ENCODE results near the gene IL17RA.

IL17RA gene

GRCh38 chr22:17114898-17115235, 30.1 kb downstream of the IL17RA start:
- H2AK5ac ChIP-seq (ENCODE audit: low read length): no peak overlapping the region
- H3K23ac ChIP-seq (ENCODE audit: low read length): peak overlapping the region; percentile 67
- H2BK120ac ChIP-seq (ENCODE audit: low read depth, low read length): no peak overlapping the region
- H3K4me1 ChIP-seq (ENCODE audit: control insufficient read depth, low read depth, low read length): peaks cover 15% of the 10 kb centered on the region
- H2BK5ac ChIP-seq (ENCODE audit: low read length): no peak overlapping the region
- no peak overlapping the region for H3K4me3 ChIP-seq (ENCODE audit: low read length)
- H3K9ac ChIP-seq (ENCODE audit: low read length): no peak overlapping the region
- H3K79me1 ChIP-seq (ENCODE audit: low read length): no peaks in the 10 kb centered on the region
- no peak overlapping the region for H4K8ac ChIP-seq (ENCODE audit: low read depth, low read length)
- H3K27ac ChIP-seq (ENCODE audit: low read depth, low read length): no peak overlapping the region
- no peak overlapping the region for H3K56ac ChIP-seq (ENCODE audit: low read length)
- no peaks in the 10 kb centered on the region for H3K79me2 ChIP-seq (ENCODE audit: control insufficient read depth, insufficient read depth, low read length)
- no peak overlapping the region for H3K4me2 ChIP-seq (ENCODE audit: low read length)
- H3K36me3 ChIP-seq (ENCODE audit: control insufficient read depth, insufficient read depth, low read length): no peaks in the 10 kb centered on the region
- H4K5ac ChIP-seq (ENCODE audit: low read length): no peak overlapping the region
- H3K27me3 ChIP-seq (ENCODE audit: insufficient read depth, low read length, poor library complexity): no peaks in the 10 kb centered on the region
- H3K4ac ChIP-seq (ENCODE audit: low read depth, low read length): no peak overlapping the region
- DNase-seq: no peak
- H3K18ac ChIP-seq (ENCODE audit: low read length): no peak overlapping the region
- WGBS (ENCODE audit: extremely low coverage, insufficient coverage, low lambda C conversion rate): no CpG with 5 or more reads among the region's 9 CpGs
- no peak overlapping the region for H2BK15ac ChIP-seq (replicated peaks; ENCODE audit: low read depth)

DNA sequence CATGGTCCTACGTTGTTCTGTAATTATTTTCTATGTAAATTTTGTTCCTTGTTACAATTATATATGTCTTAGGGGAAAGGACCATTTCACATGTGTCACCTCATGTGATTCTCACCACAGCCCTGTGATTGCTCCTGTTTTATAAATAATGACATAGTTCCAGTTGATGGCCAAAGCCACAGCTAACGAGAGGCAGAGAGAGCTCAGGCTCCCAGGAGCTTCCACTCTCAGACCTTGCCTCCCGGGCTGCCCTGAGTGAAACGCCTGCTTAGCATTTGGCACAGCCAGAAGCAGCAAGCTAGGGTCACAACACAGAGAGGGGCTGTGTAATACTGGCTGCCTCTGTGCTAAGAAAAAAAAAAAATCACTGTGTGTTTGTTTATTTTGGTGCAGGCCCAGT, 30.4 kb downstream of the IL17RA start:
- no peak overlapping the region for H2AK5ac ChIP-seq (ENCODE audit: low read length)
- no peaks in the 10 kb centered on the region for H3K79me2 ChIP-seq (ENCODE audit: control insufficient read depth, insufficient read depth, low read length)
- WGBS (ENCODE audit: extremely low coverage, insufficient coverage, low lambda C conversion rate): no CpG with 5 or more reads among the region's 4 CpGs
- peaks cover 15% of the 10 kb centered on the region for H3K4me1 ChIP-seq (ENCODE audit: control insufficient read depth, low read depth, low read length)
- no peak overlapping the region for H3K23ac ChIP-seq (ENCODE audit: low read length)
- no peak overlapping the region for H4K8ac ChIP-seq (ENCODE audit: low read depth, low read length)
- no peak overlapping the region for H2BK5ac ChIP-seq (ENCODE audit: low read length)
- no peak overlapping the region for H3K56ac ChIP-seq (ENCODE audit: low read length)
- H4K5ac ChIP-seq (ENCODE audit: low read length): no peak overlapping the region
- no peak overlapping the region for H3K9ac ChIP-seq (ENCODE audit: low read length)
- H3K36me3 ChIP-seq (ENCODE audit: control insufficient read depth, insufficient read depth, low read length): no peaks in the 10 kb centered on the region
- H3K4ac ChIP-seq (ENCODE audit: low read depth, low read length): no peak overlapping the region
- no peaks in the 10 kb centered on the region for H3K79me1 ChIP-seq (ENCODE audit: low read length)
- H3K4me3 ChIP-seq (ENCODE audit: low read length): no peak overlapping the region
- no peak overlapping the region for H2BK120ac ChIP-seq (ENCODE audit: low read depth, low read length)
- H2BK15ac ChIP-seq (replicated peaks; ENCODE audit: low read depth): no peak overlapping the region
- H3K27me3 ChIP-seq (ENCODE audit: insufficient read depth, low read length, poor library complexity): no peaks in the 10 kb centered on the region
- DNase-seq: no peak
- H3K27ac ChIP-seq (ENCODE audit: low read depth, low read length): no peak overlapping the region
- no peak overlapping the region for H3K18ac ChIP-seq (ENCODE audit: low read length)
- no peak overlapping the region for H3K4me2 ChIP-seq (ENCODE audit: low read length)

- no peak overlapping the region for H4K5ac ChIP-seq (ENCODE audit: low read length)
- H3K4ac ChIP-seq (ENCODE audit: low read depth, low read length): no peak overlapping the region
- H3K18ac ChIP-seq (ENCODE audit: low read length): no peak overlapping the region
- no peaks in the 10 kb centered on the region for H3K79me2 ChIP-seq (ENCODE audit: control insufficient read depth, insufficient read depth, low read length)
- H3K79me1 ChIP-seq (ENCODE audit: low read length): no peaks in the 10 kb centered on the region
- H3K27ac ChIP-seq (ENCODE audit: low read depth, low read length): peak overlapping the region; percentile 42
- H3K4me3 ChIP-seq (ENCODE audit: low read length): no peak overlapping the region
- H3K9ac ChIP-seq (ENCODE audit: low read length): no peak overlapping the region
- no peak for DNase-seq
- H2BK5ac ChIP-seq (ENCODE audit: low read length): no peak overlapping the region
- no peak overlapping the region for H3K4me2 ChIP-seq (ENCODE audit: low read length)
- H3K4me1 ChIP-seq (ENCODE audit: control insufficient read depth, low read depth, low read length): peaks cover 15% of the 10 kb centered on the region
- peak overlapping the region; percentile 56 for H3K56ac ChIP-seq (ENCODE audit: low read length)
- WGBS (ENCODE audit: extremely low coverage, insufficient coverage, low lambda C conversion rate): no CpG with 5 or more reads among the region's 5 CpGs
- no peak overlapping the region for H3K23ac ChIP-seq (ENCODE audit: low read length)
- no peaks in the 10 kb centered on the region for H3K27me3 ChIP-seq (ENCODE audit: insufficient read depth, low read length, poor library complexity)
- no peak overlapping the region for H2AK5ac ChIP-seq (ENCODE audit: low read length)
- H2BK15ac ChIP-seq (replicated peaks; ENCODE audit: low read depth): no peak overlapping the region
- H2BK120ac ChIP-seq (ENCODE audit: low read depth, low read length): no peak overlapping the region
- no peak overlapping the region for H4K8ac ChIP-seq (ENCODE audit: low read depth, low read length)
- no peaks in the 10 kb centered on the region for H3K36me3 ChIP-seq (ENCODE audit: control insufficient read depth, insufficient read depth, low read length)
These were observed 31.3 kb downstream of the IL17RA start for GRCh38 chr22:17115945-17116565.

DNA sequence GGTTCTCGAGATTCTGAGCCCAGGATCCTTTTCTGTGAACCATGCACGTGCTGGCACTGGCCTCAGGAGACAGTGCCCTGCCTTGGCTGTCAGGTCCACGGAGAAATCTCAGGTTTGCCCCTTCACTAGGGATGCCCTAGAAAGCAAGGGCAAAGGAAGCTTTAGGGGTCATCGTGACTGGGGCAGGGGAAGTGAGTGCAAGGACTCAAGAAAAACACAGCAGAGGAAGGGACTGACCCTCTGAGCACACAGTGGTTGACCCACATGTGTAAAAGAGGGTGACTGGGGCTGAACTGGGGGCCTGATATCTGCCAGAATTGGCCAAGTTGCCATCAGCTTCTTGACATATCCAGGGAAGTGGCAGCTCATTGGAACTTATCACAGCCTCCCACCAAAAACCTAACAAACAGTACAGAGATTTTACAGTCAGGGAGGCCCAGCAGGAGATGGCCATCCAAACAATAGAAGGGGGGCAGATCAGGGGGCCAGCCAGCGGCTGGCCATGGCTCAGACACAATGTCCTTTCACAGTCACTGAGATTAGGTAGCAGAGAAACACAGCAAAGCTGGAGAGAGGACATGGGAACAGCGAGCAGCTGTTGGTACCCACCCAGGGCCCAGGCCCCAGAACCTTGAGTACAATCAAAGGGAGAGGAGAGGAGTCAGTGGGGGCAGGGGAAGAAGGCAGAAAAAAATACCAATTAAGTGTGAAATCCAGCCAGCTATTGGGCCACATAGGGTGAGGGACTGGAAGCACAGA, 32.0 kb downstream of the IL17RA start:
- Histone ChIP-seq H3K4ac (ENCODE audit: low read depth, low read length) (no peak overlapping the region), H2BK120ac (ENCODE audit: low read depth, low read length) (no peak overlapping the region), H3K27ac (ENCODE audit: low read depth, low read length) (peak overlapping the region; percentile 42), H2BK15ac (replicated peaks; ENCODE audit: low read depth) (no peak overlapping the region), H3K79me2 (ENCODE audit: control insufficient read depth, insufficient read depth, low read length) (no peaks in the 10 kb centered on the region), H3K4me3 (ENCODE audit: low read length) (no peak overlapping the region), H2BK5ac (ENCODE audit: low read length) (peak overlapping the region; percentile 44), H3K4me1 (ENCODE audit: control insufficient read depth, low read depth, low read length) (peaks cover 15% of the 10 kb centered on the region), H3K23ac (ENCODE audit: low read length) (peak overlapping the region; percentile 4), H3K9ac (ENCODE audit: low read length) (no peak overlapping the region), H2AK5ac (ENCODE audit: low read length) (no peak overlapping the region), H4K5ac (ENCODE audit: low read length) (no peak overlapping the region), H3K79me1 (ENCODE audit: low read length) (no peaks in the 10 kb centered on the region), H4K8ac (ENCODE audit: low read depth, low read length) (no peak overlapping the region), H3K27me3 (ENCODE audit: insufficient read depth, low read length, poor library complexity) (no peaks in the 10 kb centered on the region), H3K18ac (ENCODE audit: low read length) (no peak overlapping the region), H3K56ac (ENCODE audit: low read length) (peak overlapping the region; percentile 56), H3K4me2 (ENCODE audit: low read length) (no peak overlapping the region), H3K36me3 (ENCODE audit: control insufficient read depth, insufficient read depth, low read length) (no peaks in the 10 kb centered on the region)
- WGBS (ENCODE audit: extremely low coverage, insufficient coverage, low lambda C conversion rate): no CpG with 5 or more reads among the region's 6 CpGs
- DNase-seq: peak; percentile 71

DNA sequence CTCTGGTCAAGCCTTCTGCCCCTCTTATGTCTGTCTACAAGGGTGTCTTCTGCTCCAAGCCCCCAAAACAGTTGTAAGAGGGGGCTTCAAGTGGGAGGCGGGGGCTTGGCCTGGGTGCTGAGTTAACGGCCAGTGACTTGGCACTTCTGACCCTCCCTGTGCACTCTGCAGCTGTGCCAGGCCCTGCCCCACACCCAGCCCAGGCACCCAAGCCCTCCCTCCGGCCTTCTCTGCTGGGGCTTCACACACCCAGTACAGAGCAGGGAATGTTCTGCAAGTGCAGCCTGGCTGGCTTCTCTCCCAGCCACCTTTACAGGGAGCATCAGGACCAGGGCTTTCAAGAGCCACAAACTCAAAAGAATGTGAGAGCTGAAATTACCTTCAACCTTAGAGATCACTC, 32.6 kb downstream of the IL17RA start:
- H4K5ac ChIP-seq (ENCODE audit: low read length): no peak overlapping the region
- peak; percentile 16 for DNase-seq
- H3K79me2 ChIP-seq (ENCODE audit: control insufficient read depth, insufficient read depth, low read length): no peaks in the 10 kb centered on the region
- H3K56ac ChIP-seq (ENCODE audit: low read length): peak overlapping the region; percentile 18
- no CpG with 5 or more reads among the region's 3 CpGs for WGBS (ENCODE audit: extremely low coverage, insufficient coverage, low lambda C conversion rate)
- peak overlapping the region; percentile 20 for H3K27ac ChIP-seq (ENCODE audit: low read depth, low read length)
- no peak overlapping the region for H3K4me2 ChIP-seq (ENCODE audit: low read length)
- no peak overlapping the region for H3K4ac ChIP-seq (ENCODE audit: low read depth, low read length)
- H3K18ac ChIP-seq (ENCODE audit: low read length): no peak overlapping the region
- peak overlapping the region; percentile 23 for H2AK5ac ChIP-seq (ENCODE audit: low read length)
- H3K4me1 ChIP-seq (ENCODE audit: control insufficient read depth, low read depth, low read length): peaks cover 15% of the 10 kb centered on the region
- no peaks in the 10 kb centered on the region for H3K27me3 ChIP-seq (ENCODE audit: insufficient read depth, low read length, poor library complexity)
- H2BK5ac ChIP-seq (ENCODE audit: low read length): peak overlapping the region; percentile 69
- H3K36me3 ChIP-seq (ENCODE audit: control insufficient read depth, insufficient read depth, low read length): no peaks in the 10 kb centered on the region
- H3K4me3 ChIP-seq (ENCODE audit: low read length): no peak overlapping the region
- no peaks in the 10 kb centered on the region for H3K79me1 ChIP-seq (ENCODE audit: low read length)
- peak overlapping the region; percentile 20 for H3K9ac ChIP-seq (ENCODE audit: low read length)
- H2BK15ac ChIP-seq (replicated peaks; ENCODE audit: low read depth): no peak overlapping the region
- no peak overlapping the region for H4K8ac ChIP-seq (ENCODE audit: low read depth, low read length)
- H3K23ac ChIP-seq (ENCODE audit: low read length): no peak overlapping the region
- H2BK120ac ChIP-seq (ENCODE audit: low read depth, low read length): no peak overlapping the region

All from mesendoderm (in vitro differentiated cells).